Gastrocnemius medialis (tissue), 4 donors: ENCODE results near the gene UFC1.

Source experiments
- POLR2A ChIP-seq, 2 donors: fragments of 450-650 bp; IDR thresholded peaks; one replicate each; pipeline ENCODE4 v1.6.1; 2017; ENCODE audit warnings: antibody characterized with exemption in 2 of 2, mild to moderate bottlenecking in 2 of 2, moderate library complexity in 2 of 2
- TF ChIP-seq, protein P1 (sequence below), 5 experiments: fragments of 450-650 bp in 3 of 5; fragments of 200-600 bp in 2 of 5; sonication (generic) in 2 of 5; IDR thresholded peaks in 4 of 5; conservative IDR thresholded peaks in 1 of 5; 1 replicate in 4 of 5; 2 replicates in 1 of 5; pipeline ENCODE4 v1.5.1; 2016 to 2019; ENCODE audit warnings: antibody characterized with exemption in 5 of 5, mild to moderate bottlenecking in 3 of 5, moderate library complexity in 3 of 5

DNA sequence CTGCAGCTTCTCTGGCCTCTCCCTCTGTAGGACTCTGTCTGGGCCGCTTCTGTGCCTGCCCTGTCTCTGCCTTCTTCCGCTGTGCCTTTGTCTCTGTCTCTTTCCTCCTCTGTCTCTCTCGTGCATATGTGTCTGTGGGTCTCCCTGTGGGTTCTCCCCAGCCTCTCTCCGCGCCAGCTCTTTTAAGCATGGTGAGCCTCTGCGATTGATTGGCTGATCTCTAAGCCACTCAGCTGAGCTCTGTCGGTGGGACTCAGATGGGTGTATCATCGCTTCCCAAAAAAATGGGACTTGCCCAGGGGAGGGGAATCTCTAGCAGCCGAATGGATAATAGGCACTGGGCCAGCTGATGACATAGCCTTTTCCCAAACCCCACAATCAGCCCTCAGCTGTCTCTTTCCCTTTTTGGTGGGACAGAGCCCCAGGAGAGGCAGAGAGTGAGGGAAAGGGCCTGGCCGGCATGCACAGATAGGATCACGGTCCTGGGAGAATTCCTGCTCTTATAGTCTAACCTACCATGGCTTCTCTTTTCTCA, 45.2 kb downstream of the UFC1 start, which contains the start of gene ADAMTS4:
- TF ChIP-seq, protein P1, sequence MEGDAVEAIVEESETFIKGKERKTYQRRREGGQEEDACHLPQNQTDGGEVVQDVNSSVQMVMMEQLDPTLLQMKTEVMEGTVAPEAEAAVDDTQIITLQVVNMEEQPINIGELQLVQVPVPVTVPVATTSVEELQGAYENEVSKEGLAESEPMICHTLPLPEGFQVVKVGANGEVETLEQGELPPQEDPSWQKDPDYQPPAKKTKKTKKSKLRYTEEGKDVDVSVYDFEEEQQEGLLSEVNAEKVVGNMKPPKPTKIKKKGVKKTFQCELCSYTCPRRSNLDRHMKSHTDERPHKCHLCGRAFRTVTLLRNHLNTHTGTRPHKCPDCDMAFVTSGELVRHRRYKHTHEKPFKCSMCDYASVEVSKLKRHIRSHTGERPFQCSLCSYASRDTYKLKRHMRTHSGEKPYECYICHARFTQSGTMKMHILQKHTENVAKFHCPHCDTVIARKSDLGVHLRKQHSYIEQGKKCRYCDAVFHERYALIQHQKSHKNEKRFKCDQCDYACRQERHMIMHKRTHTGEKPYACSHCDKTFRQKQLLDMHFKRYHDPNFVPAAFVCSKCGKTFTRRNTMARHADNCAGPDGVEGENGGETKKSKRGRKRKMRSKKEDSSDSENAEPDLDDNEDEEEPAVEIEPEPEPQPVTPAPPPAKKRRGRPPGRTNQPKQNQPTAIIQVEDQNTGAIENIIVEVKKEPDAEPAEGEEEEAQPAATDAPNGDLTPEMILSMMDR (IDR thresholded peaks at IDR 0.05 in 4 of 5, conservative IDR thresholded peaks at IDR 0.05 in 1 of 5): no peak
- peak; percentile 57 to 70 for TF ChIP-seq POLR2A (IDR thresholded peaks at IDR 0.05)
